Heart left ventricle (tissue), 13 donors: ENCODE data around the gene LIMD2.

ENCODE experiments used
- CTCF ChIP-seq, 12 donors: fragments of 200-600 bp; sonication (generic) in 4 of 12; IDR thresholded peaks; one replicate each; pipeline versions ENCODE4 v1.5.0 to v1.8.0; 2018 to 2022; ENCODE audit warnings: antibody characterized with exemption in 12 of 12, mild to moderate bottlenecking in 5 of 12
- POLR2A ChIP-seq, 2 donors: fragments of 450-650 bp; IDR thresholded peaks; one replicate each; pipeline ENCODE4 v1.6.1; 2017; ENCODE audit warnings: antibody characterized with exemption in 2 of 2, mild to moderate bottlenecking in 2 of 2, moderate library complexity in 2 of 2
- donor health status: ischemic (EF 13 %, LVEDD 7.1; RV severe dilation, severe dysfunction).
- donor health status: DM: no; HTN: yes; CAD: no.
- donor health status: DM: no; HTN: no; CAD: no.
- donor health status: ischemic (EF 25% LVEDD 6.9; RV normal size, moderate dysfunction).
- donor health status: ischemic (EF 25% LVEDD 5.7; RV mildly dilated, moderate dysfunction).
- donor health status: ischemic (EF 35%, LVEDD 5.7; RV mildly dilated, moderate dysfunction).
- donor health status: nonischemic (EF 11% LVEDD 7.7; RV severe dilation, severe dysfunction).
- donor health status: DM: yes; HTN: yes; CAD: no.
- donor health status: PGD.
- donor health status: ischemic (EF 29% LVEDD 5.4; RV normal size, mild dysfunction).
- donor health status: nonischemic (EF 23%, LVEDD 6.1; RV moderate dilation, normal function).

- no peak for TF ChIP-seq CTCF (IDR thresholded peaks at IDR 0.05)
- TF ChIP-seq POLR2A (IDR thresholded peaks at IDR 0.05), result no peak
Measured at GRCh38 chr17:63649813-63650212, 50.1 kb downstream of the LIMD2 start.
